Sigmoid colon (tissue), 7 donors: ENCODE measurements around the gene CYP46A1. TPM values are rescaled to one million over a fixed set of nuclear protein-coding genes. Genes with fewer than 3 reads are reported as not detected.

Experiments
- DNase-seq: peaks from one replicate; pipeline ENCODE4 v3.0.0-alpha.2; 2019
- H3K27ac ChIP-seq, 4 donors: fragments of 200-600 bp; sonication (generic); one replicate each; pipeline ENCODE4 v1.5.1; 2016 to 2019; ENCODE audit warnings: mild to moderate bottlenecking in 1 of 4
- H3K27me3 ChIP-seq, 3 donors: fragments of 200-600 bp; sonication (generic); one replicate each; pipeline ENCODE4 v1.5.1; 2019; ENCODE audit warnings: mild to moderate bottlenecking in 1 of 3
- H3K36me3 ChIP-seq, 4 donors: fragments of 200-600 bp; sonication (generic); one replicate each; pipeline ENCODE4 v1.5.1; 2016 to 2019
- H3K4me1 ChIP-seq, 4 donors: fragments of 200-600 bp; sonication (generic); one replicate each; pipeline ENCODE4 v1.5.1; 2017 to 2019
- H3K4me3 ChIP-seq, 4 donors: fragments of 200-600 bp; sonication (generic); one replicate each; pipeline ENCODE4 v1.5.1; 2017 to 2019; ENCODE audit warnings: mild to moderate bottlenecking in 2 of 4, moderate library complexity in 1 of 4
- H3K9me3 ChIP-seq, 4 donors: fragments of 200-600 bp in 3 of 4; sonication (generic) in 3 of 4; one replicate each; pipeline versions ENCODE4 v1.5.1 to v1.6.1; 2013 to 2019
- CTCF ChIP-seq, 4 experiments: fragments of 450-650 bp in 3 of 4; fragments of 200-600 bp in 1 of 4; IDR thresholded peaks; one replicate each; pipeline ENCODE4 v1.5.1; 2016 to 2019; ENCODE audit warnings: antibody characterized with exemption in 4 of 4, mild to moderate bottlenecking in 3 of 4, moderate library complexity in 2 of 4
- EP300 ChIP-seq, 4 donors: sonication (generic); formaldehyde crosslinking; IDR thresholded peaks; one replicate each; pipeline ENCODE4 v1.6.1; 2017; ENCODE audit warnings: antibody characterized with exemption in 4 of 4
- POLR2A ChIP-seq, 2 donors: fragments of 450-650 bp; IDR thresholded peaks; one replicate each; pipeline ENCODE4 v1.6.1; 2016; ENCODE audit warnings: antibody characterized with exemption in 2 of 2, mild to moderate bottlenecking in 2 of 2, moderate library complexity in 2 of 2
- POLR2AphosphoS5 ChIP-seq, 4 donors: sonication (generic); formaldehyde crosslinking; IDR thresholded peaks; one replicate each; pipeline ENCODE4 v1.6.1; 2017; ENCODE audit warnings: antibody characterized with exemption in 4 of 4
- WGBS, 2 donors: extraction: QIAGEN DNeasy Blood & Tissue Kit; methylation state at CpG; one replicate each; pipeline ENCODE4 v1.1.7; 2013; 5-methylcytosine and 5-hydroxymethylcytosine counted together
- intact Hi-C: fragments of 100-400 bp; cut with DNase I; formaldehyde crosslinking; loops from one replicate; pipeline ENCODE4 v1.15.1; 2023
- polyA plus RNA-seq, 3 donors: library from polyadenylated mRNA; stranded (reverse); fragments of 200-250 nt; gene quantifications; one replicate each; pipeline ENCODE4 v1.2.3, GENCODE V29; 2013
- total RNA-seq, 4 donors: library from RNA; depleted of rRNA; stranded (reverse); fragments of >200 nt; gene quantifications; one replicate each; pipeline ENCODE4 v1.1.0, GENCODE V29; 2016
- donor health status: healthy with polysubstance abuse.
- donor health status: Bipolar disorder and iron deficiency.
- donor health status: healthy.

Gene CYP46A1
- total and polyA plus RNA-seq, 7 donors, result under 0.01 to 2.0 (median 0.84) TPM; not detected in 1

GRCh38 chr14:99725774-99726537, 41.9 kb downstream of the CYP46A1 start:
- DNase-seq, result peak; percentile 40
- 53 to 56% methylated on average over 18 of the region's 18 CpGs for WGBS, 2 donors
- TF ChIP-seq POLR2AphosphoS5 (IDR thresholded peaks at IDR 0.05), result no peak
- TF ChIP-seq POLR2A (IDR thresholded peaks at IDR 0.05), result no peak
- Histone ChIP-seq H3K9me3 (no peaks in the 10 kb centered on the region), H3K4me1 (peaks cover 0 to 16% (median 11%) of the 10 kb centered on the region in 4 donors), H3K36me3 (no peaks in the 10 kb centered on the region), H3K27me3 (no peaks in the 10 kb centered on the region), H3K27ac (no peak overlapping the region), H3K4me3 (no peak overlapping the region)
- intact Hi-C loops, result no loop called here

- H3K36me3 ChIP-seq, result no peaks in the 10 kb centered on the region
- peak; percentile 56 for DNase-seq
- H3K4me1 ChIP-seq, result peaks cover 0 to 21% (median 18%) of the 10 kb centered on the region in 4 donors
- intact Hi-C loops, result no loop called here
- no peaks in the 10 kb centered on the region for H3K9me3 ChIP-seq
- H3K4me3 ChIP-seq, result no peak overlapping the region
- WGBS, 2 donors, result 78 to 82% methylated on average over 26 of the region's 26 CpGs
- no peaks in the 10 kb centered on the region for H3K27me3 ChIP-seq
- TF ChIP-seq POLR2AphosphoS5 (IDR thresholded peaks at IDR 0.05), result no peak
- no peak for TF ChIP-seq CTCF (IDR thresholded peaks at IDR 0.05)
- no peak for TF ChIP-seq EP300 (IDR thresholded peaks at IDR 0.05)
- no peak for TF ChIP-seq POLR2A (IDR thresholded peaks at IDR 0.05)
- H3K27ac ChIP-seq, result no peak overlapping the region
Measured at GRCh38 chr14:99726538-99727095, 42.5 kb downstream of the CYP46A1 start.

GRCh38 chr14:99727096-99727870, 43.2 kb downstream of the CYP46A1 start:
- H3K9me3 ChIP-seq, result no peaks in the 10 kb centered on the region
- TF ChIP-seq POLR2AphosphoS5 (IDR thresholded peaks at IDR 0.05) (no peak), POLR2A (IDR thresholded peaks at IDR 0.05) (no peak), EP300 (IDR thresholded peaks at IDR 0.05) (no peak), CTCF (IDR thresholded peaks at IDR 0.05) (no peak)
- WGBS, 2 donors, result 82 to 91% methylated on average over 25 of the region's 25 CpGs
- peaks cover 0 to 28% (median 24%) of the 10 kb centered on the region in 4 donors for H3K4me1 ChIP-seq
- no peaks in the 10 kb centered on the region for H3K27me3 ChIP-seq
- no peak overlapping the region for H3K4me3 ChIP-seq
- intact Hi-C loops, result no loop called here
- peak; percentile 60 for DNase-seq
- H3K27ac ChIP-seq, result no peak overlapping the region
- H3K36me3 ChIP-seq, result no peaks in the 10 kb centered on the region

- TF ChIP-seq EP300 (IDR thresholded peaks at IDR 0.05), result no peak
- TF ChIP-seq POLR2AphosphoS5 (IDR thresholded peaks at IDR 0.05), result no peak
- TF ChIP-seq POLR2A (IDR thresholded peaks at IDR 0.05), result no peak
- no peak for TF ChIP-seq CTCF (IDR thresholded peaks at IDR 0.05)
- Histone ChIP-seq H3K36me3 (no peaks in the 10 kb centered on the region), H3K4me3 (no peak overlapping the region), H3K4me1 (peaks cover 0 to 28% (median 26%) of the 10 kb centered on the region in 4 donors), H3K27me3 (no peaks in the 10 kb centered on the region), H3K27ac (no peak overlapping the region), H3K9me3 (no peaks in the 10 kb centered on the region)
- intact Hi-C loops, result no loop called here
- WGBS, 2 donors, result 77 to 88% methylated on average over 16 of the region's 16 CpGs
- peak; percentile 68 for DNase-seq
Measured at GRCh38 chr14:99728231-99728920, 44.3 kb downstream of the CYP46A1 start.
